ENCODE data around the gene UBE2B.

GRCh38 chr5:134394932-134395331, 23.6 kb downstream of the UBE2B start:
- no peak for TF ChIP-seq EZH2 (IDR thresholded peaks at IDR 0.05; ENCODE audit: borderline replicate concordance, insufficient read depth, low read length, poor library complexity, severe bottlenecking)
- TF ChIP-seq TAF1 (IDR thresholded peaks at IDR 0.05; ENCODE audit: low read depth) = no peak
- TF ChIP-seq CTCF (IDR thresholded peaks at IDR 0.05; ENCODE audit: poor library complexity, severe bottlenecking) = no peak
- no peak for TF ChIP-seq MXI1 (conservative IDR thresholded peaks at IDR 0.05; ENCODE audit: poor library complexity, severe bottlenecking)
- no peak for TF ChIP-seq EP300 (conservative IDR thresholded peaks at IDR 0.05; ENCODE audit: poor library complexity, severe bottlenecking)
- TF ChIP-seq POLR2AphosphoS5 (IDR thresholded peaks at IDR 0.05) = no peak
- TF ChIP-seq REST (IDR thresholded peaks at IDR 0.05; ENCODE audit: borderline replicate concordance) = no peak
- TF ChIP-seq RAD21 (conservative IDR thresholded peaks at IDR 0.05) = no peak
